ENCODE results near the gene FGF11.

Gene FGF11

DNA sequence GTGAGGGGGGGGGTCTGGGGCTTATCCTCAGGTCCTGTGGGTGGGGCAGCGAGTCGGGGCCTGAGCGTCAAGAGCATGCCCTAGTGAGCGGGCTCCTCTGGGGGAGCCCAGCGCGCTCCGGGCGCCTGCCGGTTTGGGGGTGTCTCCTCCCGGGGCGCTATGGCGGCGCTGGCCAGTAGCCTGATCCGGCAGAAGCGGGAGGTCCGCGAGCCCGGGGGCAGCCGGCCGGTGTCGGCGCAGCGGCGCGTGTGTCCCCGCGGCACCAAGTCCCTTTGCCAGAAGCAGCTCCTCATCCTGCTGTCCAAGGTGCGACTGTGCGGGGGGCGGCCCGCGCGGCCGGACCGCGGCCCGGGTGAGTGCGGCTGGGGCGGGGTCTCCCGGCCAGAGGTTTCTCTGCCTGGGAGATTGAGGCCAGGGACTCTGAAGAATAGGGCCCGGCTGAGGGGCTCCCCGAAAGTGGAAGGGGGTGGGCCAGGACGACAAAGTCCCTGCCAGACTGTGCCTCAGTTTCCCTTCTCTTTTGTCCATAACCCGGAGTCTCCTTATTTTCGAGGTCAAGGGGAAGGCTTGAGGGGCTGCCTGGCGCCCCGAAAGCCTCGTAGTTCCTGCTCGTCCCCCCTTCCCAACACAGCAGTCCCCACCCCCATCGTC, at the start of gene FGF11:
FGF11 (plus strand) TSS at position 51 of the 651 bp plus-strand sequence; CDS start at position 160, 109 bp downstream.
- FAIRE-seq = no peak

GRCh38 chr17:7389924-7390910, 49.1 kb upstream of the FGF11 start:
- FAIRE-seq = no peak

DNA sequence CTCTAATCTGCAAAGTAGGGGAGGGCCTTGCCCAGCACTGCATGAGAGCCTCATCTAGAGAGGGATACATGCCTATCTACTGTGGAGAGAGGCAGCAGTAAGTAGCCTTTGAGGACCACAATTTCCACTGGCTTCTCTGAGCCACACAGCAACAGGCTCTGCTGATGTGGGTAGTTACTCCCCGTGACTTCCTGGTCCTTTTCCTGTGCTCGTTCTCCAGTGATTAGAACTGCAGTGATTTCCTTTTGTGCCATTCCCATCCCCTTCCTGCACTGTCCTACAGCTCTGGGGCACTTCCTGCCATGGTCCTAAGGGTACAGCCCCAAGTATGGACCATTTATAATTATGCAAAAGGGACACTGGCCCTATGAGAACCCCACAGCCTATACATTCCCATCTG, 48.0 kb upstream of the FGF11 start:
- no peak for FAIRE-seq

DNA sequence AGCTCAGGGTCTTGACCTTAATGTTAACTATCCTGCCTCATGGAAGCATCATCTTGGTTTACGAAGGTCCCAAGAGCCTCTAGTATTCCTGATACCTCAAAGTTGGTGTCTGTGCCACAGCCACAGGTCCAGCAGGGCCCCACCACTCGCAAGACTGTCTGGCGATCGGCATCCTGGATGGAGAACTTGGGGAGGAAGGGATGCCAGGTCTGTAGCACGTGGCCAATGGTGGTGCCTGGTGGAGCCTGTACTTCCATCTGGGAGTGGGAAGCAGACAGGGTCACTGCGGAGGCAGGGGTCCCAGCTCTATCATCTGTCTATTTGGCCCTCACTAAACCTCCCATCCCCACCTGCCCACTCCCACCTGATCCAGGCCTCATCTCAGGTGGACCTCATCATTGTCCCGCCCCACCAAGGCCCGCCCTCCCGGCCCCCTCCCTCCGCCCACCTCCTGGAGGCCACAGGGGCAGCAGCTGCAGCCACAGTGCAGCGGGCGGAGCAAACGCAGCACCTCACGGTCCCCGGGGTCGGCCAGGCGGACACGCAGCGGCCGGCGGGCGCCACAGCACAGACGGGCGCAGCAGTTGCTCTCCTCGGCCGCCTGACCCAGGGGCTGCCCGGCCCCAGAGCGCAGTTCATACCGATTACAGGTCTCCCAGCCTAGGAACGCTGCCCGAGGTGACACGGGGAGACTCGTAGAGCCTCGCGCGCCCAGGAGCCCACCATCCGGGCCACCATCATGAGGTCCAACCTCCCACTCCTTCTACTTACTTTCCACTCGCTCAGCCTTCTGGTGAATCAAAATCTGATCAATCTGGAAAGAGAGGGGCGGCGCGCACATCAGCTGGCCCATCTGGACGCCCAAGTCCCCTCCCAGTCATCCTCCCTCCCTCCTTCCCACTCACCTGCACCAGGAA, 46.4 kb upstream of the FGF11 start:
- no peak for FAIRE-seq

DNA sequence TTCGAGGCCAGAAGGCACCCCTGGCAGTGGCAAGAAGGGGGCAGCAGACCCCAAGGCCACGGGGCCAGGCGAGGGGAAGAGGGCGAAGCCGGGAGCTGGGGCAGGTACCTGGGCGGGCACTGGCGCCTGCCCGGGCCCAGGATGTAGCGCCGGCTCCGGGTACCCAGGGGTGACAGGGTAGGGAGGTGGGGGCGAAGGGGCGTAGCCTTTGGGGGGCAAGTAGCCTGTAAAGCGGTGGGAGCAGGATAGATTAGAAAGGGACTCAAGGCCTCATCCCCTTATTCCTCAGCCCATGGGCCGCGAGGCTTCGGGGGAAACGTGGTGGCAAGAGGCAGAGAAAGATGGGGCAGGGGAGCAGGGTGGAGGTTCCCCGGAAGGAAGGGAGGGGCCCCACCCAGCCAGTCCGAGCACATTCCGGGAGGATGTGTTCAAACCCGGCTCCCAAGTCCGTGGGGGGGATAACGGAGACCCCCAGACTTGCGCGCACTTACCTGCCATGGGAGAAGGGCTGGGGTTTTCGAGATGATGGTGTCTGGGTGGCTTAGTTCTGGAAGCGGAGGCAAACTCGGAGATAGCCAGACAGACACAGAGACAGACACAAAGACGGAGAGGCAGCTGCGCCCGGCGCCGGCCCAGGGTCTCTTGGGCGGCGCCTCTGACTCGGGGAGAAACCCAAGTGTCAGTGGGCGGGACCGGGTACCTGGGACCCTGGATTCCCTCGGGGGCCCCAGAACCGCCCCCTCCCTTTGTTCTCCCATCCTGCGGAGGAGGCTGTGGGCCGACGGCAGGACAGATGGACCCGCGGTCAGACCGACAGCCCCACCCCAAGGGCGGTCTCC, 45.5 kb upstream of the FGF11 start:
- FAIRE-seq = no peak

GRCh38 chr17:7394452-7395191, 44.7 kb upstream of the FGF11 start, which contains the start of gene PLSCR3:
Gene PLSCR3, minus strand, starts transcription at chr17:7394525. Its CDS starts 415 bp downstream, at chr17:7394110.
- no peak for FAIRE-seq

GRCh38 chr17:7396147-7396546, 43.2 kb upstream of the FGF11 start:
- no peak for FAIRE-seq

DNA sequence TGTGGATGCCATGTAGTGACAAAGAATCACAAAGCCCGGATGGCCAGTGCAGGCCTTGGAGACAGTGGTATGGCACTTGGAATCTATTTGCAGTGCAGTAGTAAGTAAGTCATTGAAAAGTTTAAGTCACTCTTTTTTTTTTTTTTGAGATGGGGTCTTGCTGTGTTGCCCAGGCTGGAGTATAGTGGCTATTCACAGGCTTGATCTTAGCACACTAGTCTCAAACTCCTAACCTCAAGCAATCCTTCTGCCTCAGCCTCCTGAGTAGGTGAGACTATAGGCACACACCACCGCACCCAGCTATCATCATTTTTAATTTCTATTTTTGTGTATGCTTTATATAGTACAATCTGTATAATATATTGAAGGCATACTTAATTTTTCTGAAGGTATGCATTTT, 40.7 kb upstream of the FGF11 start:
- no peak for FAIRE-seq

- FAIRE-seq = no peak
These were observed 36.1 kb upstream of the FGF11 start for GRCh38 chr17:7403043-7403726.

- FAIRE-seq = no peak
These were observed 35.7 kb upstream of the FGF11 start for GRCh38 chr17:7403727-7403976.

DNA sequence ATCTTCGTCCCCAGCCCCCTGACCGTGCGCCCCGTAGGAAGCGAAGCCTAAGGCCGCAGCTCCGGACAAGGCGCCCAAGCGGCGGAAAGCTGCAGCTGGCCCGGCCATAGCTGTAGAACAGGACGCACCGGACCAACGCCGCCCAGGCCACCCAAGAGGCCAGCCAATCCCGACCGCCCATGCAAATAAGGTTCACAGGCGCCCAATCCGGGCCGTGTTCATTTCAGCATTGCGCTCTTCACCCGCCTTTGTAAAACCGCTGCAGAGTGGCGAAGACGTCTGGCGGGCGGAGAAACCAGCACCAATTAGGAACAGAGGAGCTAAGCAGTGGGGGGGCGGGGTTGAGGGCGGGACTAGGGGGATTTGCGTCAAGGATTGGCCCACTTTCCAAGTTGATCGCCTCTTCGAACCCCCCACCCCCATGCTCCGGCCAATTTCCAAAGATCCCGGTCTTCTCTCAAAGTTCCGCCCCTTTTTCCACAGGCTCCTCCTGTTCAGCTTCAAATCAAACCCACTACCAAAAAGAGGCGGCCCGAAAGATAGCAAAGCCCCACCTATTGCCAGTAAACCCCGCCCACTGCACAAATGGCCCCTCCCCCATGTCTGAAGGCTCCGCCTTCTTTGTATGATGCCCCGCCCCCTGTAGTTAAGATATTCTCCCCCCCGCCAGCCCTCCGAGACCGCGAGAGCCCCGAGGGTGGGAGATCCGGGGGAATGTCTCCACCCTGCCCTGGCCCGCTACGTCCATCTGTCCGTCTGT, 35.2 kb upstream of the FGF11 start, which contains the start of gene TMEM256:
TMEM256 (minus strand) TSS at position 121 of the 760 bp plus-strand sequence; CDS start at position 108, 13 bp downstream.
- peak; percentile 99 for FAIRE-seq

DNA sequence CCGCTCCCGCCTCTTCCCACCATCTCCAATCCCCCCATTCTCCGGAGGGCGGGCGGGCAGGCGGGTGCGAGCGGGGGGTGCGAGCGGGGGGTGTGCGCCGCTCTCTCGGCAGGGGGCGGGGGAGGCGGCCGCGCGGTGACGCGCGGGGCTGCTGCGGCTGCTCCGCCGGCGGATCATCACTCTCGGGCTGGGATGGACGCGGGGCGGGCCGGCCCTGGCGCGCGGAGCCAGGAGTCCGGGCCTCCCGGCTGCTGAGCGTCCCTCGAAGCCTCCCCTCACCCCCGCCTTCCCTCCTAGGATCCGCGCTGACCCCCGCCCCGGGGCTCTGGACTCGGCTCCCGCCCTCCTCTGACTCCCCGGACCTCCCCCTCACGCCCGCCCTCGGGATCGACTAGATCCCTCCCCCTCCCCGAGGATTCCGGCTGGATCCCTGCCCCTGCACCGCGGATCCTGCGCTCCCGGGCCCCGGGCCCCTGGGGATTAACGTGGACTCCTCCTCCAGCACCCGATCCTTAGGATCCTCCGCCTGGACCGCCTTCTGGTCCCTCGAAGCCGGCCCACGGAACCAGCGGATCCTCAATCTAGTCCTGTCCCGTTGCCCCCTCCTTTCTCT, 34.5 kb upstream of the FGF11 start:
- no peak for FAIRE-seq

- no peak for FAIRE-seq
These were observed 33.7 kb upstream of the FGF11 start for GRCh38 chr17:7405350-7406234.

DNA sequence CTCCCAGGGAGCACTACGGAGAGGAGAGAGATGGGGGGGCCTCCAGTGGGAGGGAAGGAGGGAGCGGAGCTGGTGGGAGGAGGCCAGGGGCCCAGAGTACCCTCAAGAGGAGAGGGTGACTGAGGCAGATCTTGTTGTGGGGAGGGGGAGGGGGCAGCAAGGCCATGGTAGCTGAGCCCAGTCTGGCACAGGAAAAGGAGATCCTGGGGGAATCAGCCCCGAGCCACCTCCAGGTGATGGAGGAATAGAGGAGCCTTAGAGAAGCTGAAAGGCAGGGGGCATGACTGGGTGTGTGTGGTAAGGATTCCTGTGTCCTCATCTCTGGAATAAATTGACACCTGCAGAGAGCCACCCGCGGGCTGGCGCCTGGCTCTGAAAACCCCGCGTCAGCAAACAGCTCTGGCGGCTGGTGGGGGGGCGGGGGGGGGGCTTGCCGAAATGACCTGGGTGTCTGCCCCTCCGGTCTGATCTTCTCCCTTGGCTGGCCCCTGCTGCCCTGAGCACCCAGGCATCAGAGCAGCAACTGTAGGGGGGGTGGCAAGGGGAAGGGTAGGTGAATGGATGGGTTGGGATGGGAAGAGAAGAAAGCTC, 33.0 kb upstream of the FGF11 start:
- no peak for FAIRE-seq

DNA sequence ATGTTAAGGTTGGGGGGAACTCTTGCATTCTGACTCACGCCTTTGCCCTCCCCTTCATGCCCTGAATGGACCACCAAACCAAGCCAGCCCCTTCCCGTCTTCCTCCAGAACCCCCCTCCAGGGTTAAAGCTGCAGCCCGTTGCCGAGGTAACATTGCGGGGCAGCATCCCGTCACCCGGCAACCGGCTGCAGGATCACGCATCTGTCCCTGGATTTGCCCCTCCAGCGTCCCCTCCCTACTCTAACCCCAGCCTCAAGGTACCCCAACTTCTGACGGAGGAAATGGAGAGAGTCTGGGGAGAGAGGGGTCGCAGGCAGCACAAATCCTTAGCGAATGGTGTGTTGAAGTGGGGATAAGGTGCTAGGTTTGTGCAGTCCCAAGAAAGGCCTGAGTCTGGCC, 32.2 kb upstream of the FGF11 start:
- no peak for FAIRE-seq

- no peak for FAIRE-seq
These were observed 31.6 kb upstream of the FGF11 start, which contains the start of gene NLGN2 for GRCh38 chr17:7407485-7408251. Gene NLGN2, plus strand, starts transcription at chr17:7407845. Its CDS starts 411 bp downstream, at chr17:7408256.

- no peak for FAIRE-seq
These were observed 31.0 kb upstream of the FGF11 start for GRCh38 chr17:7408252-7408727.
